K562 (cell line): ENCODE data around the gene MTG1. TPM values are rescaled to one million over a fixed set of nuclear protein-coding genes. Genes with fewer than 3 reads are reported as not detected.

ENCODE experiments used
- BRD4 ChIP-seq: fragments of 200-600 bp; sonication (generic); IDR thresholded peaks from 2 replicates; pipeline ENCODE4 v1.6.1; 2017; ENCODE audit warnings: inconsistent platforms
- CC2D1A ChIP-seq: fragments of 450-650 bp; IDR thresholded peaks from 2 replicates; pipeline ENCODE4 v1.6.1; 2017; ENCODE audit warnings: mild to moderate bottlenecking
- CEBPZ ChIP-seq: fragments of 150-350 bp; IDR thresholded peaks from 2 replicates; pipeline ENCODE4 v1.6.1; 2014; ENCODE audit warnings: low read depth, mild to moderate bottlenecking, low read length, borderline replicate concordance
- HDAC2 ChIP-seq: fragments of 450-650 bp; IDR thresholded peaks from 2 replicates; pipeline ENCODE4 v1.6.1; 2016; ENCODE audit warnings: mild to moderate bottlenecking
- ILF3 ChIP-seq: fragments of 450-650 bp; IDR thresholded peaks from 2 replicates; pipeline ENCODE4 v1.6.1; 2018; ENCODE audit warnings: antibody characterized with exemption, mild to moderate bottlenecking, moderate library complexity, borderline replicate concordance
- MITF ChIP-seq: IDR thresholded peaks from 2 replicates; pipeline ENCODE4 v1.6.1; 2014; ENCODE audit warnings: antibody characterized with exemption
- POLR3A ChIP-seq: IDR thresholded peaks from 2 replicates; pipeline ENCODE4 v1.6.1; 2011; ENCODE audit warnings: borderline replicate concordance, mild to moderate bottlenecking, moderate library complexity; ENCODE audit not compliant: insufficient read length, insufficient read depth; ENCODE audit errors: extremely low read depth
- RREB1 ChIP-seq: fragments of 250-450 bp; sonication (Bioruptor Pico); IDR thresholded peaks from 2 replicates; pipeline ENCODE4 v1.4.0; 2020
- ZBTB1 ChIP-seq: sonication (generic); formaldehyde crosslinking; IDR thresholded peaks from 2 replicates; pipeline ENCODE4 v1.8.1; 2023; ENCODE audit warnings: missing genetic modification reagents, low read depth, mild to moderate bottlenecking, borderline replicate concordance
- ZNF212 ChIP-seq: fragments of 450-650 bp; formaldehyde crosslinking; IDR thresholded peaks from 2 replicates; pipeline ENCODE4 v1.4.0; 2020; ENCODE audit warnings: mild to moderate bottlenecking
- ZNF695 ChIP-seq: fragments of 450-650 bp; formaldehyde crosslinking; IDR thresholded peaks from 2 replicates; pipeline ENCODE4 v1.4.0; 2020; ENCODE audit warnings: mild to moderate bottlenecking, moderate library complexity
- polyA plus RNA-seq, 8 experiments: library from polyadenylated mRNA; depleted of rRNA in 4 of 8; stranded (reverse) in 5 of 8; unstranded in 3 of 8; fragments of >200 nt; fragmentation: Nextera tagmentation in 2 of 8; fragmentation: Illumina TruSeq in 1 of 8; extraction: Ambion mirVana in 2 of 8; extraction: Trizol in 1 of 8; gene quantifications; 2 replicates each; pipeline versions ENCODE4 v1.2.1 to v1.2.3, GENCODE V29; 2011 to 2014; ENCODE audit warnings: inconsistent platforms in 1 of 8, missing spikeins in 1 of 8
- total RNA-seq, 7 experiments: library from RNA; depleted of rRNA in 6 of 7; stranded (reverse); fragments of >200 nt in 6 of 7; fragmentation: Illumina TruSeq in 2 of 7; extraction: Trizol in 2 of 7; gene quantifications; 2 replicates each; pipeline versions ENCODE4 v1.2.1 to v1.2.3, GENCODE V29; 2011 to 2021; ENCODE audit warnings: low replicate concordance in 1 of 7
- TF ChIP-seq, protein P1 (sequence below): fragments of 450-650 bp; IDR thresholded peaks from one replicate; pipeline ENCODE4 v1.6.1; 2018; ENCODE audit warnings: mild to moderate bottlenecking, moderate library complexity; ENCODE audit not compliant: partially characterized antibody
- TF ChIP-seq, protein P2 (sequence below): fragments of 450-650 bp; formaldehyde crosslinking; IDR thresholded peaks from 2 replicates; pipeline ENCODE4 v1.4.0; 2022; ENCODE audit warnings: missing genetic modification characterization

Gene MTG1
- total and polyA plus RNA-seq, 9 of the 15 experiments (the other 6 are each of a cell fraction or from before 2014, with no cell fraction given), result 2.8 to 28.2 (median 15.4) TPM

- TF ChIP-seq HDAC2 (no peak), MITF (no peak), BRD4 (no peak), ZNF212 (CRISPR knock-in tag) (no peak), ZNF695 (no peak), CEBPZ (no peak), CC2D1A (no peak), RREB1 (0 out of 2 replicates have a peak, but pooled peaks have one; percentile 26), ILF3 (no peak), POLR3A (no peak), ZBTB1 (CRISPR knock-in tag) (no peak)
- TF ChIP-seq, protein P1, sequence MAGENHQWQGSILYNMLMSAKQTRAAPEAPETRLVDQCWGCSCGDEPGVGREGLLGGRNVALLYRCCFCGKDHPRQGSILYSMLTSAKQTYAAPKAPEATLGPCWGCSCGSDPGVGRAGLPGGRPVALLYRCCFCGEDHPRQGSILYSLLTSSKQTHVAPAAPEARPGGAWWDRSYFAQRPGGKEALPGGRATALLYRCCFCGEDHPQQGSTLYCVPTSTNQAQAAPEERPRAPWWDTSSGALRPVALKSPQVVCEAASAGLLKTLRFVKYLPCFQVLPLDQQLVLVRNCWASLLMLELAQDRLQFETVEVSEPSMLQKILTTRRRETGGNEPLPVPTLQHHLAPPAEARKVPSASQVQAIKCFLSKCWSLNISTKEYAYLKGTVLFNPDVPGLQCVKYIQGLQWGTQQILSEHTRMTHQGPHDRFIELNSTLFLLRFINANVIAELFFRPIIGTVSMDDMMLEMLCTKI, result no peak
- TF ChIP-seq, protein P2, sequence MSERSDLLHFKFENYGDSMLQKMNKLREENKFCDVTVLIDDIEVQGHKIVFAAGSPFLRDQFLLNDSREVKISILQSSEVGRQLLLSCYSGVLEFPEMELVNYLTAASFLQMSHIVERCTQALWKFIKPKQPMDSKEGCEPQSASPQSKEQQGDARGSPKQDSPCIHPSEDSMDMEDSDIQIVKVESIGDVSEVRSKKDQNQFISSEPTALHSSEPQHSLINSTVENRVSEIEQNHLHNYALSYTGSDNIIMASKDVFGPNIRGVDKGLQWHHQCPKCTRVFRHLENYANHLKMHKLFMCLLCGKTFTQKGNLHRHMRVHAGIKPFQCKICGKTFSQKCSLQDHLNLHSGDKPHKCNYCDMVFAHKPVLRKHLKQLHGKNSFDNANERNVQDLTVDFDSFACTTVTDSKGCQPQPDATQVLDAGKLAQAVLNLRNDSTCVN (CRISPR knock-in tag), result no peak
Measured at GRCh38 chr10:133357285-133358161, 36.4 kb upstream of the MTG1 start, which contains the start of gene FUOM (continued).
